H9 (cell line): ENCODE measurements around the gene LRRFIP1. TPM values are rescaled to one million over a fixed set of nuclear protein-coding genes. Genes with fewer than 3 reads are reported as not detected.

Experiments used
- DNase-seq: peaks from one replicate; pipeline ENCODE4 v3.0.0-alpha.2; 2017
- H2AFZ ChIP-seq: one replicate; pipeline ENCODE4 v1.6.1; 2013; ENCODE audit warnings: mild to moderate bottlenecking, low read length, control low read depth, moderate library complexity
- H2AK5ac ChIP-seq: 2 replicates; pipeline ENCODE4 v1.6.1; 2013; ENCODE audit warnings: low read length, control low read depth, mixed read lengths; ENCODE audit not compliant: insufficient read length
- H2BK120ac ChIP-seq: one replicate; pipeline ENCODE4 v1.6.1; 2013; ENCODE audit warnings: low read depth, mild to moderate bottlenecking, low read length, control low read depth, inconsistent platforms; ENCODE audit not compliant: poor library complexity, severe bottlenecking
- H2BK12ac ChIP-seq: 2 replicates; pipeline ENCODE4 v1.6.1; 2013; ENCODE audit warnings: low read length, control low read depth, mixed read lengths, low read depth; ENCODE audit not compliant: insufficient read length
- H2BK15ac ChIP-seq: 2 replicates; pipeline ENCODE4 v1.6.1; 2013; ENCODE audit warnings: low read depth, low read length, control low read depth
- H2BK20ac ChIP-seq: one replicate; pipeline ENCODE4 v1.6.1; 2013; ENCODE audit warnings: low read depth, mild to moderate bottlenecking, low read length, control low read depth, inconsistent platforms; ENCODE audit not compliant: poor library complexity, severe bottlenecking
- H2BK5ac ChIP-seq: 2 replicates; pipeline ENCODE4 v1.6.1; 2013; ENCODE audit warnings: low read length, control low read depth, mixed read lengths; ENCODE audit not compliant: insufficient read length
- H3K14ac ChIP-seq: 2 replicates; pipeline ENCODE4 v1.6.1; 2013; ENCODE audit warnings: low read length, control low read depth; ENCODE audit not compliant: insufficient read depth
- H3K18ac ChIP-seq: 2 replicates; pipeline ENCODE4 v1.6.1; 2013; ENCODE audit warnings: low read depth, mild to moderate bottlenecking, mixed read lengths, low read length, control low read depth; ENCODE audit not compliant: insufficient read length
- H3K23ac ChIP-seq: 2 replicates; pipeline ENCODE4 v1.6.1; 2013; ENCODE audit warnings: low read length, control low read depth, mixed read lengths, low read depth; ENCODE audit not compliant: insufficient read length
- H3K23me2 ChIP-seq: 2 replicates; pipeline ENCODE4 v1.6.1; 2013; ENCODE audit warnings: low read depth, mild to moderate bottlenecking, mixed read lengths, low read length, control low read depth; ENCODE audit not compliant: insufficient read length, poor library complexity, severe bottlenecking
- H3K27ac ChIP-seq: 2 replicates; pipeline ENCODE4 v1.5.1; 2013; ENCODE audit warnings: low read length, control low read depth, mixed read lengths, low read depth; ENCODE audit not compliant: insufficient read length
- H3K27me3 ChIP-seq: 2 replicates; pipeline ENCODE4 v1.6.1; 2013; ENCODE audit warnings: low read length, control low read depth, inconsistent platforms; ENCODE audit not compliant: insufficient read depth
- H3K4ac ChIP-seq: 2 replicates; pipeline ENCODE4 v1.6.1; 2013; ENCODE audit warnings: low read depth, mild to moderate bottlenecking, control low read depth, inconsistent platforms, low read length, moderate library complexity
- H3K4me1 ChIP-seq: 2 replicates; pipeline ENCODE4 v1.6.1; 2013; ENCODE audit warnings: low read length, control low read depth, inconsistent platforms; ENCODE audit not compliant: insufficient read depth
- H3K4me2 ChIP-seq: 2 replicates; pipeline ENCODE4 v1.6.1; 2013; ENCODE audit warnings: low read length, control low read depth, mixed read lengths; ENCODE audit not compliant: insufficient read length, insufficient read depth
- H3K56ac ChIP-seq: 2 replicates; pipeline ENCODE4 v1.6.1; 2013; ENCODE audit warnings: low read depth, mild to moderate bottlenecking, mixed read lengths, low read length, control low read depth; ENCODE audit not compliant: insufficient read length
- H3K79me1 ChIP-seq: 2 replicates; pipeline ENCODE4 v1.6.1; 2013; ENCODE audit warnings: low read depth, mild to moderate bottlenecking, moderate library complexity, low read length, control low read depth, inconsistent platforms; ENCODE audit not compliant: insufficient read depth, poor library complexity, severe bottlenecking
- H3K79me2 ChIP-seq: 2 replicates; pipeline ENCODE4 v1.6.1; 2013; ENCODE audit warnings: low read length, control low read depth, inconsistent platforms; ENCODE audit not compliant: insufficient read depth
- H3K9ac ChIP-seq: 2 replicates; pipeline ENCODE4 v1.6.1; 2013; ENCODE audit warnings: low read length, control low read depth, mixed read lengths; ENCODE audit not compliant: insufficient read length; ENCODE audit errors: extremely low read depth
- H3K9me3 ChIP-seq: one replicate; pipeline ENCODE4 v1.6.1; 2013; ENCODE audit warnings: low read depth, low read length, inconsistent platforms; ENCODE audit not compliant: control insufficient read depth
- H3T11ph ChIP-seq: one replicate; pipeline ENCODE4 v1.6.1; 2013; ENCODE audit warnings: mild to moderate bottlenecking, low read length, control low read depth, inconsistent platforms
- H4K20me1 ChIP-seq: one replicate; pipeline ENCODE4 v1.6.1; 2013; ENCODE audit not compliant: control insufficient read depth, insufficient read length, insufficient read depth
- H4K5ac ChIP-seq: 2 replicates; pipeline ENCODE4 v1.6.1; 2013; ENCODE audit warnings: low read depth, mild to moderate bottlenecking, mixed read lengths, low read length, control low read depth; ENCODE audit not compliant: insufficient read length
- H4K8ac ChIP-seq: replicated peaks from 2 replicates; pipeline ENCODE4 v1.6.1; 2013; ENCODE audit warnings: low read length, control low read depth, mixed read lengths, low read depth; ENCODE audit not compliant: insufficient read length
- H4K91ac ChIP-seq: 2 replicates; pipeline ENCODE4 v1.6.1; 2013; ENCODE audit warnings: low read depth, mild to moderate bottlenecking, moderate library complexity, mixed read lengths, low read length, control low read depth; ENCODE audit not compliant: insufficient read length
- H3K27ac Mint-ChIP-seq, 3 experiments: 2 replicates in 2 of 3; 3 replicates in 1 of 3; pipeline ENCODE4 v1.8.0; 2020 to 2021; ENCODE audit warnings: mixed read lengths in 3 of 3, mild to moderate bottlenecking in 1 of 3, moderate library complexity in 1 of 3
- H3K27me3 Mint-ChIP-seq: 2 replicates; pipeline ENCODE4 v1.8.0; 2021; ENCODE audit warnings: low read depth, mild to moderate bottlenecking, moderate library complexity, mixed read lengths
- H3K36me3 Mint-ChIP-seq, 3 experiments: 2 replicates in 2 of 3; 3 replicates in 1 of 3; pipeline ENCODE4 v1.8.0; 2020 to 2021; ENCODE audit warnings: low read depth in 3 of 3, mixed read lengths in 3 of 3; ENCODE audit not compliant: insufficient read depth in 1 of 3
- H3K4me1 Mint-ChIP-seq, 2 experiments: 2 replicates each; pipeline ENCODE4 v1.8.0; 2020; ENCODE audit warnings: mixed read lengths in 2 of 2
- H3K4me3 Mint-ChIP-seq, 2 experiments: 2 replicates in 1 of 2; 3 replicates in 1 of 2; pipeline ENCODE4 v1.8.0; 2020 to 2021; ENCODE audit warnings: mild to moderate bottlenecking in 2 of 2, mixed read lengths in 2 of 2, moderate library complexity in 1 of 2
- H3K9me3 Mint-ChIP-seq, 2 experiments: 2 replicates in 1 of 2; 3 replicates in 1 of 2; pipeline ENCODE4 v1.8.0; 2020; ENCODE audit warnings: mild to moderate bottlenecking in 2 of 2, mixed read lengths in 2 of 2, moderate library complexity in 1 of 2
- CTCF ChIP-seq: fragments of 200-600 bp; sonication (generic); conservative IDR thresholded peaks from 3 replicates; pipeline ENCODE4 v1.8.0; 2021; ENCODE audit warnings: antibody characterized with exemption, mild to moderate bottlenecking
- WGBS: extraction: QIAGEN DNeasy Blood & Tissue Kit; methylation state at CpG from one replicate; pipeline ENCODE4 v1.1.7; 2013; ENCODE audit warnings: missing lambda C conversion rate, low lambda C conversion rate, mixed read lengths; ENCODE audit not compliant: insufficient read length; ENCODE audit errors: extremely low coverage; 5-methylcytosine and 5-hydroxymethylcytosine counted together
- total RNA-seq: library from RNA; stranded (reverse); gene quantifications from 2 replicates; pipeline ENCODE4 v1.2.1, GENCODE V29; 2021

LRRFIP1 gene
- total RNA-seq, 1 experiment from 2014 or later = 38.5 TPM

GRCh38 chr2:237724811-237725478, 97.6 kb downstream of the LRRFIP1 start:
- no peak overlapping the region for H3K27ac ChIP-seq
- H3K14ac ChIP-seq = no peak overlapping the region
- H2BK12ac ChIP-seq = no peak overlapping the region
- no peak overlapping the region for H3T11ph ChIP-seq
- TF ChIP-seq CTCF = no peak
- Mint-ChIP-seq H3K4me3 (no peak overlapping the region), H3K27ac (no peak overlapping the region), H3K36me3 (peaks cover 0 to 2% (median 0%) of the 10 kb centered on the region in 3 experiments; a peak in 2 of 7 replicates), H3K27me3 (no peaks in the 10 kb centered on the region), H3K4me1 (peaks cover 20 to 21% of the 10 kb centered on the region in 2 experiments), H3K9me3 (no peaks in the 10 kb centered on the region)
- H2BK20ac ChIP-seq = no peak overlapping the region
- H2BK15ac ChIP-seq = no peak overlapping the region
- no peak overlapping the region for H3K23ac ChIP-seq
- H3K56ac ChIP-seq = no peak overlapping the region
- H3K27me3 ChIP-seq = no peaks in the 10 kb centered on the region
- H4K5ac ChIP-seq = no peak overlapping the region
- no peaks in the 10 kb centered on the region for H4K20me1 ChIP-seq
- no peak overlapping the region for H4K8ac ChIP-seq
- H3K79me2 ChIP-seq = peaks cover 5% of the 10 kb centered on the region; the same call in 1 of the 2 replicates
- no peak for DNase-seq
- no peak overlapping the region for H2AK5ac ChIP-seq
- H3K4me2 ChIP-seq = no peak overlapping the region
- peaks cover 3% of the 10 kb centered on the region for H3K79me1 ChIP-seq
- H3K23me2 ChIP-seq = no peaks in the 10 kb centered on the region
- H2AFZ ChIP-seq = no peak overlapping the region
- WGBS = no CpG with 5 or more reads among the region's 9 CpGs
- H3K9ac ChIP-seq = no peak overlapping the region
- H3K4me1 ChIP-seq = no peaks in the 10 kb centered on the region; the same call in 1 of the 2 replicates
- H2BK120ac ChIP-seq = no peak overlapping the region
- no peak overlapping the region for H2BK5ac ChIP-seq
- no peak overlapping the region for H3K4ac ChIP-seq
- no peaks in the 10 kb centered on the region for H3K9me3 ChIP-seq
- H4K91ac ChIP-seq = no peak overlapping the region
- H3K18ac ChIP-seq = no peak overlapping the region
